Measurements from ENCODE around the gene PTK6. TPM values are rescaled to one million over a fixed set of nuclear protein-coding genes. Genes with fewer than 3 reads are reported as not detected.

PTK6 gene
- total and polyA plus RNA-seq, 2 donors (not counting 1 experiment from before 2014, with no cell fraction given) = 0.17 TPM; not detected in 1

DNA sequence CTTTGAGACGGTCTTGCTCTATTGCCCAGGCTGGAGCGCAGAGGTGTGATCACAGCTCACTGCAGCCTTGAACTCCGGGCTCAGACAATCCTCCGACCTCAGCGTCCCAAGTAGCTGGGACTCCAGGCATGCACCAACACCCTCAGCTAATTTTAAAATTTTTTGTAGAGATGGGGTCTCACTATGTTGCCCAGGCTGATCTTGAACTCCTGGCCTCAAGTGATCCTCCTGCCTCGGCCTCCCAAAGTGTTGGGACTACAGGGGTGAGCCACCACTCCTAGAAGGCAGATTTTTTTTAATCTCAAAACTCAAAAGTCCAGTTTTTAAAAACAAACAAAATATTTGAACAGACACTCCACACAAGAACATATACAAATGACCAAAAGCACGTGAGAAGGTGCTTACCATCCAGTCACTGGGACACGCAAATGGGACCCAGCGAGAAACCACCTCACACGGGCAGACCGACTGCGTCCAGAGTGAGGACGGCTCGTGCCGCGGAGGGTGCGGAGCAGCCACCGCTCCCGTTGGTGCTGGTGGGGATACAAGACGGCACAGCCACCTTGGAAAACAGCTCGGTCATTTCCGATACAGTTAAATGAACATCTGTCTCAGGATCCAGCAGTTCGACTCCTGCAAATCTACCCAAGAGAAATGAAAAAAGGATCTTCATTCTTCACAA, 45.3 kb upstream of the PTK6 start:
- no peaks in the 10 kb centered on the region for H4K20me1 ChIP-seq (ENCODE audit: control insufficient read depth, extremely low read depth, insufficient read depth, low read length)
- H3K9me3 ChIP-seq (ENCODE audit: control insufficient read depth, insufficient read depth, low read depth, low read length) = no peaks in the 10 kb centered on the region
- no peaks in the 10 kb centered on the region for H3K4me1 ChIP-seq (ENCODE audit: control insufficient read depth, extremely low read depth, insufficient read depth, low read length)
- no peak for DNase-seq (ENCODE audit: low read depth in 2 of 2)
- H3K79me2 ChIP-seq (ENCODE audit: control insufficient read depth, insufficient read depth, low read length) = no peaks in the 10 kb centered on the region
- peaks cover 3% of the 10 kb centered on the region for H3K27me3 ChIP-seq (ENCODE audit: control insufficient read depth, insufficient read depth, low read length)
- no peak overlapping the region for H3K9ac ChIP-seq (ENCODE audit: insufficient read depth, low read length)
- H3K4me3 ChIP-seq (replicated peaks in 1 of 4; ENCODE audit: control extremely low read depth in 1 of 4, insufficient read depth in 1 of 4, low read depth in 3 of 4, low read length in 4 of 4) = peak overlapping the region in 1 of 4 experiments; percentile 35
- H3K4me2 ChIP-seq (ENCODE audit: extremely low read depth, insufficient read depth, low read length) = peak overlapping the region; percentile 39
- no peaks in the 10 kb centered on the region for H3K36me3 ChIP-seq (ENCODE audit: control insufficient read depth, insufficient read depth, low read length)
- H2AFZ ChIP-seq (ENCODE audit: low read length) = peak overlapping the region; percentile 44
- TF ChIP-seq EZH2 (IDR thresholded peaks at IDR 0.05; ENCODE audit: low read length, missing control alignments) = no peak
- TF ChIP-seq, protein P1, sequence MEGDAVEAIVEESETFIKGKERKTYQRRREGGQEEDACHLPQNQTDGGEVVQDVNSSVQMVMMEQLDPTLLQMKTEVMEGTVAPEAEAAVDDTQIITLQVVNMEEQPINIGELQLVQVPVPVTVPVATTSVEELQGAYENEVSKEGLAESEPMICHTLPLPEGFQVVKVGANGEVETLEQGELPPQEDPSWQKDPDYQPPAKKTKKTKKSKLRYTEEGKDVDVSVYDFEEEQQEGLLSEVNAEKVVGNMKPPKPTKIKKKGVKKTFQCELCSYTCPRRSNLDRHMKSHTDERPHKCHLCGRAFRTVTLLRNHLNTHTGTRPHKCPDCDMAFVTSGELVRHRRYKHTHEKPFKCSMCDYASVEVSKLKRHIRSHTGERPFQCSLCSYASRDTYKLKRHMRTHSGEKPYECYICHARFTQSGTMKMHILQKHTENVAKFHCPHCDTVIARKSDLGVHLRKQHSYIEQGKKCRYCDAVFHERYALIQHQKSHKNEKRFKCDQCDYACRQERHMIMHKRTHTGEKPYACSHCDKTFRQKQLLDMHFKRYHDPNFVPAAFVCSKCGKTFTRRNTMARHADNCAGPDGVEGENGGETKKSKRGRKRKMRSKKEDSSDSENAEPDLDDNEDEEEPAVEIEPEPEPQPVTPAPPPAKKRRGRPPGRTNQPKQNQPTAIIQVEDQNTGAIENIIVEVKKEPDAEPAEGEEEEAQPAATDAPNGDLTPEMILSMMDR (conservative IDR thresholded peaks at IDR 0.05 in 1 of 2, IDR thresholded peaks at IDR 0.05 in 1 of 2; ENCODE audit: low read depth in 1 of 2, low read length in 2 of 2) = no peak
- no peak overlapping the region for H3K27ac ChIP-seq (ENCODE audit: insufficient read depth, low read length)

- H4K20me1 ChIP-seq (ENCODE audit: control insufficient read depth, extremely low read depth, insufficient read depth, low read length) = no peaks in the 10 kb centered on the region
- H3K27ac ChIP-seq (ENCODE audit: insufficient read depth, low read length) = no peak overlapping the region
- no peak overlapping the region for H2AFZ ChIP-seq (ENCODE audit: low read length)
- H3K27me3 ChIP-seq (ENCODE audit: control insufficient read depth, insufficient read depth, low read length) = peaks cover 3% of the 10 kb centered on the region
- H3K79me2 ChIP-seq (ENCODE audit: control insufficient read depth, insufficient read depth, low read length) = no peaks in the 10 kb centered on the region
- TF ChIP-seq, protein P1 (conservative IDR thresholded peaks at IDR 0.05 in 1 of 2, IDR thresholded peaks at IDR 0.05 in 1 of 2; ENCODE audit: low read depth in 1 of 2, low read length in 2 of 2) = peak; percentile 23 to 44
- no peak for TF ChIP-seq EZH2 (IDR thresholded peaks at IDR 0.05; ENCODE audit: low read length, missing control alignments)
- no peaks in the 10 kb centered on the region for H3K36me3 ChIP-seq (ENCODE audit: control insufficient read depth, insufficient read depth, low read length)
- H3K4me1 ChIP-seq (ENCODE audit: control insufficient read depth, extremely low read depth, insufficient read depth, low read length) = no peaks in the 10 kb centered on the region
- no peak overlapping the region for H3K4me2 ChIP-seq (ENCODE audit: extremely low read depth, insufficient read depth, low read length)
- peak; percentile 41 to 44 for DNase-seq (ENCODE audit: low read depth in 2 of 2)
- H3K9me3 ChIP-seq (ENCODE audit: control insufficient read depth, insufficient read depth, low read depth, low read length) = no peaks in the 10 kb centered on the region
- H3K4me3 ChIP-seq (replicated peaks in 1 of 4; ENCODE audit: control extremely low read depth in 1 of 4, insufficient read depth in 1 of 4, low read depth in 3 of 4, low read length in 4 of 4) = no peak overlapping the region
- no peak overlapping the region for H3K9ac ChIP-seq (ENCODE audit: insufficient read depth, low read length)
Observed at GRCh38 chr20:63580796-63581461, 43.8 kb upstream of the PTK6 start.

- Histone ChIP-seq H4K20me1 (ENCODE audit: control insufficient read depth, extremely low read depth, insufficient read depth, low read length) (no peaks in the 10 kb centered on the region), H3K4me3 (replicated peaks in 1 of 4; ENCODE audit: control extremely low read depth in 1 of 4, insufficient read depth in 1 of 4, low read depth in 3 of 4, low read length in 4 of 4) (no peak overlapping the region), H3K36me3 (ENCODE audit: control insufficient read depth, insufficient read depth, low read length) (no peaks in the 10 kb centered on the region), H3K9me3 (ENCODE audit: control insufficient read depth, insufficient read depth, low read depth, low read length) (no peaks in the 10 kb centered on the region), H3K4me1 (ENCODE audit: control insufficient read depth, extremely low read depth, insufficient read depth, low read length) (peaks cover 5% of the 10 kb centered on the region), H3K27ac (ENCODE audit: insufficient read depth, low read length) (no peak overlapping the region), H3K4me2 (ENCODE audit: extremely low read depth, insufficient read depth, low read length) (no peak overlapping the region), H3K9ac (ENCODE audit: insufficient read depth, low read length) (no peak overlapping the region), H2AFZ (ENCODE audit: low read length) (no peak overlapping the region), H3K27me3 (ENCODE audit: control insufficient read depth, insufficient read depth, low read length) (peaks cover 3% of the 10 kb centered on the region), H3K79me2 (ENCODE audit: control insufficient read depth, insufficient read depth, low read length) (no peaks in the 10 kb centered on the region)
- TF ChIP-seq, protein P1 (conservative IDR thresholded peaks at IDR 0.05 in 1 of 2, IDR thresholded peaks at IDR 0.05 in 1 of 2; ENCODE audit: low read depth in 1 of 2, low read length in 2 of 2) = no peak
- no peak for TF ChIP-seq EZH2 (IDR thresholded peaks at IDR 0.05; ENCODE audit: low read length, missing control alignments)
- DNase-seq (ENCODE audit: low read depth in 2 of 2) = peak in 1 of 2 donors; percentile 9
Observed at GRCh38 chr20:63579017-63579694, 42.0 kb upstream of the PTK6 start.

Measured in fibroblast of lung (primary cell).